Transverse colon (tissue), 4 donors: Measurements from ENCODE around the gene MTMR1. TPM values are rescaled to one million over a fixed set of nuclear protein-coding genes. Genes with fewer than 3 reads are reported as not detected.

Source experiments
- DNase-seq: peaks from one replicate; pipeline ENCODE4 v3.0.0-alpha.2; 2019
- H3K27ac ChIP-seq, 4 donors: fragments of 200-600 bp; sonication (generic); 2 replicates each; pipeline ENCODE4 v1.5.1; 2016 to 2018; ENCODE audit warnings: inconsistent platforms in 4 of 4
- H3K27me3 ChIP-seq: fragments of 200-600 bp; sonication (generic); 2 replicates; pipeline ENCODE4 v1.5.1; 2017; ENCODE audit warnings: inconsistent platforms
- H3K36me3 ChIP-seq, 4 donors: fragments of 200-600 bp; sonication (generic); 2 replicates each; pipeline ENCODE4 v1.5.1; 2017 to 2019; ENCODE audit warnings: inconsistent platforms in 4 of 4
- H3K4me1 ChIP-seq, 4 donors: fragments of 200-600 bp; sonication (generic); 2 replicates each; pipeline ENCODE4 v1.5.1; 2017 to 2020; ENCODE audit warnings: inconsistent platforms in 4 of 4
- H3K4me3 ChIP-seq, 4 donors: fragments of 200-600 bp; sonication (generic); 1 replicate in 1 of 4; 2 replicates in 3 of 4; pipeline versions ENCODE4 v1.5.1 to v1.6.1; 2017 to 2019; ENCODE audit warnings: inconsistent platforms in 4 of 4
- H3K9me3 ChIP-seq, 2 donors: fragments of 200-600 bp; sonication (generic); 2 replicates each; pipeline ENCODE4 v1.5.1; 2017 to 2019; ENCODE audit warnings: inconsistent platforms in 2 of 2
- CTCF ChIP-seq, 5 experiments: fragments of 200-600 bp in 3 of 5; fragments of 450-650 bp in 2 of 5; sonication (generic) in 3 of 5; IDR thresholded peaks; 1 replicate in 2 of 5; 2 replicates in 3 of 5; pipeline ENCODE4 v1.5.1; 2016 to 2017; ENCODE audit warnings: antibody characterized with exemption in 5 of 5, inconsistent platforms in 3 of 5, mild to moderate bottlenecking in 2 of 5, moderate library complexity in 1 of 5
- EP300 ChIP-seq: sonication (generic); formaldehyde crosslinking; IDR thresholded peaks from one replicate; pipeline ENCODE4 v1.6.1; 2017; ENCODE audit warnings: antibody characterized with exemption, low read depth
- POLR2A ChIP-seq: fragments of 450-650 bp; IDR thresholded peaks from one replicate; pipeline ENCODE4 v1.6.1; 2016; ENCODE audit warnings: antibody characterized with exemption, mild to moderate bottlenecking, moderate library complexity
- POLR2AphosphoS5 ChIP-seq, 3 donors: sonication (generic); formaldehyde crosslinking; IDR thresholded peaks; one replicate each; pipeline ENCODE4 v1.6.1; 2016; ENCODE audit warnings: antibody characterized with exemption in 3 of 3
- WGBS, 2 donors: methylation state at CpG; one replicate each; pipeline ENCODE4 v1.1.5; 2018; ENCODE audit warnings: low coverage in 1 of 2; 5-methylcytosine and 5-hydroxymethylcytosine counted together
- in situ Hi-C, 4 donors: fragments of 200-750 bp; cut with MboI; loops; one replicate each; pipeline versions ENCODE4 v1.15.0 to v1.15.1; 2017; ENCODE audit warnings: low sequenced_read_pairs in 3 of 4, low pct_ligation_motif_present in 1 of 4, low pct_unique_long_range_greater_than_20kb in 1 of 4
- intact Hi-C: fragments of 100-400 bp; cut with DNase I; formaldehyde crosslinking; loops from one replicate; pipeline ENCODE4 v1.15.1; 2023; ENCODE audit warnings: low total_unique reads
- total RNA-seq, 4 donors: library from RNA; depleted of rRNA; stranded (reverse); fragments of >200 nt; gene quantifications; one replicate each; pipeline ENCODE4 v1.1.0, GENCODE V29; 2016

MTMR1 gene
- total RNA-seq, 4 donors from 2014 or later: 14.6 to 25.5 (median 21.1) TPM

DNA sequence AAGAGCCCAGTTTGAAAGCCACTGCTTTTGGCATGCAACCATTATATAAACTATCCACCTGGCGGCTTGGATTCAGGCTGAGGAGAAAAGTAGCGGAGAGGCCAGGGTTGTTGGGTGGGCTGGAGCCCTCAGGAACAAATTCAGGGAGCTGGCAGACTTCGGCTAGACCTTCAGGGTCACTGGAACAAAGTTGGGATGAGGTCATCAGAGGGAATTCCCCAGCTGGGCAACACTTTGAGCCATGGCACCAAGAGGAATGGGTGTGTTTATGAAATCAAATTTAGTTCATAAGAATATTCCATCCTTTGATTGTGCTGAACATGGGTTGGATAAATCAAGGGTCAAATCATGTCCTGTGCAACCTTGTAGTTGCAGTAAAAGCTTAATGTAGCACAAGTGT is 22.0 kb downstream of the MTMR1 start:
- WGBS, 2 donors: 63% methylated on average over 3 of the region's 3 CpGs; no CpG with 5 or more reads in 1 of the 2 donors
- in situ Hi-C loops: loop anchor here in 1 of 4 donors (25.0 kb wide), 1 partner anchor 753 kb away; no protein-coding TSS in a partner anchor
- no peak for DNase-seq
- Histone ChIP-seq H3K27me3 (no peaks in the 10 kb centered on the region), H3K27ac (no peak overlapping the region), H3K4me1 (no peaks in the 10 kb centered on the region), H3K4me3 (no peak overlapping the region), H3K9me3 (no peaks in the 10 kb centered on the region), H3K36me3 (no peaks in the 10 kb centered on the region)
- no peak for TF ChIP-seq POLR2A
- no peak for TF ChIP-seq CTCF (IDR thresholded peaks at IDR 0.05)
- no peak for TF ChIP-seq EP300
- intact Hi-C loops: no loop called here

- in situ Hi-C loops (loop anchor here in 1 of 4 donors (25.0 kb wide), 1 partner anchor 757 kb away; no protein-coding TSS in a partner anchor), intact Hi-C loops (no loop called here)
- Histone ChIP-seq H3K27ac (no peak overlapping the region), H3K4me3 (no peak overlapping the region), H3K4me1 (no peaks in the 10 kb centered on the region), H3K9me3 (no peaks in the 10 kb centered on the region), H3K36me3 (no peaks in the 10 kb centered on the region), H3K27me3 (no peaks in the 10 kb centered on the region)
- TF ChIP-seq EP300 (no peak), POLR2AphosphoS5 (IDR thresholded peaks at IDR 0.05) (no peak), CTCF (IDR thresholded peaks at IDR 0.05) (no peak), POLR2A (no peak)
- DNase-seq: no peak
- 72 to 93% methylated on average over 2 to 4 of the region's 4 CpGs for WGBS, 2 donors
These were observed 26.4 kb downstream of the MTMR1 start for GRCh38 chrX:150719621-150720020.

DNA sequence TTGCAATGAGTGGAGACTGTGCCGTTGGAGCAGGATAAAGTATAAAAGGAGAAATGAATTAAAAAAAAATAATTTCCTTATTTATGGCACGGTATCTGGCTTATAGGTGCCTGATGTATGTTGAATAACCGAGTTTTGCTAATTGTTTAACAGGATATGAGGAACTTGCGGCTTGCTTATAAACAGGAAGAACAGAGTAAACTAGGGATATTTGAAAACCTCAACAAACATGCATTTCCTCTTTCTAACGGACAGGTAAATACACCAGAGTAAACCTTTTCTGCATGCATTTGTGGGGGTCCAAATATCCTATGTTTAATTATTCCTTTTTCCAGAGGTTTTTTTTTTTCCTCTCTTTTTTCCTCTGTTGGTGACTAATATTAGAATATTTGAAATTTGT is 36.8 kb downstream of the MTMR1 start:
- intact Hi-C loops: no loop called here
- Histone ChIP-seq H3K4me1 (no peaks in the 10 kb centered on the region), H3K9me3 (no peaks in the 10 kb centered on the region), H3K27ac (no peak overlapping the region), H3K27me3 (no peaks in the 10 kb centered on the region), H3K36me3 (no peaks in the 10 kb centered on the region), H3K4me3 (no peak overlapping the region)
- DNase-seq: no peak
- 62 to 83% methylated on average over 2 to 5 of the region's 5 CpGs for WGBS, 2 donors
- in situ Hi-C loops: no loop called here
- no peak for TF ChIP-seq CTCF (IDR thresholded peaks at IDR 0.05)
- TF ChIP-seq EP300: no peak
- TF ChIP-seq POLR2AphosphoS5 (IDR thresholded peaks at IDR 0.05): no peak
- TF ChIP-seq POLR2A: no peak

GRCh38 chrX:150730719-150731118 is 37.5 kb downstream of the MTMR1 start:
- no peaks in the 10 kb centered on the region for H3K27me3 ChIP-seq
- H3K4me3 ChIP-seq: no peak overlapping the region
- intact Hi-C loops: no loop called here
- no peak for TF ChIP-seq CTCF (IDR thresholded peaks at IDR 0.05)
- no peak for TF ChIP-seq POLR2AphosphoS5 (IDR thresholded peaks at IDR 0.05)
- TF ChIP-seq EP300: no peak
- no peak for TF ChIP-seq POLR2A
- H3K27ac ChIP-seq: no peak overlapping the region
- no peak for DNase-seq
- no peaks in the 10 kb centered on the region for H3K4me1 ChIP-seq
- WGBS, 2 donors: 77 to 96% methylated on average over 3 to 6 of the region's 6 CpGs
- in situ Hi-C loops: no loop called here
- no peaks in the 10 kb centered on the region for H3K36me3 ChIP-seq
- H3K9me3 ChIP-seq: no peaks in the 10 kb centered on the region
